Progenitor cell of endocrine pancreas (in vitro differentiated cells): ENCODE results near the gene DPYSL5. TPM values are rescaled to one million over a fixed set of nuclear protein-coding genes. Genes with fewer than 3 reads are reported as not detected.

Source experiments
- DNase-seq: peaks from one replicate; pipeline ENCODE4 v3.0.0; 2021; ENCODE audit warnings: low spot score; ENCODE audit not compliant: unreplicated experiment
- H3K27ac Mint-ChIP-seq: 2 replicates; pipeline ENCODE4 v1.8.0; 2021; ENCODE audit warnings: mild to moderate bottlenecking, moderate library complexity, mixed read lengths
- H3K27me3 Mint-ChIP-seq: 2 replicates; pipeline ENCODE4 v1.8.0; 2021; ENCODE audit warnings: mixed read lengths
- H3K36me3 Mint-ChIP-seq: 2 replicates; pipeline ENCODE4 v1.8.0; 2022; ENCODE audit warnings: mixed read lengths; ENCODE audit not compliant: insufficient read depth
- H3K4me1 Mint-ChIP-seq: 2 replicates; pipeline ENCODE4 v1.8.0; 2021; ENCODE audit warnings: low read depth, mixed read lengths
- H3K4me3 Mint-ChIP-seq: 2 replicates; pipeline ENCODE4 v1.8.0; 2021; ENCODE audit warnings: low read depth, mild to moderate bottlenecking, moderate library complexity, mixed read lengths
- H3K9me3 Mint-ChIP-seq: 2 replicates; pipeline ENCODE4 v1.8.0; 2021; ENCODE audit warnings: low read depth, mixed read lengths
- CTCF ChIP-seq: fragments of 200-600 bp; sonication (generic); IDR thresholded peaks from one replicate; pipeline ENCODE4 v1.5.0; 2021; ENCODE audit warnings: antibody characterized with exemption, mild to moderate bottlenecking; ENCODE audit not compliant: unreplicated experiment
- long read RNA-seq: library from polyadenylated mRNA; unstranded; transcript quantifications from one replicate; pipeline ENCODE4 v2.0.0, GENCODE V29; 2020
- total RNA-seq: library from RNA; stranded (reverse); gene quantifications from 2 replicates; pipeline ENCODE4 v1.2.1, GENCODE V29; 2021

DPYSL5 gene
- 70.3 and 75.0 TPM in 2 replicates for total RNA-seq
- long read RNA-seq, full-length matches to known transcripts, result 5 of 21 reads
- long read RNA-seq, partial matches to known transcripts, result 1 of 21 reads
- long read RNA-seq, other reads (novel, unspliced or antisense), result 15 of 21 reads

- Mint-ChIP-seq H3K9me3 (no peaks in the 10 kb centered on the region), H3K27me3 (peaks cover 55% of the 10 kb centered on the region), H3K27ac (peak within 1 kb of the TSS; percentile 24), H3K36me3 (no peaks in the 10 kb centered on the region), H3K4me1 (peaks cover 13% of the 10 kb centered on the region), H3K4me3 (peak within 1 kb of the TSS; percentile 81)
- no peak for TF ChIP-seq CTCF
- peak; percentile 79 for DNase-seq
Observed at GRCh38 chr2:26847655-26848335, at the start of gene DPYSL5. Gene DPYSL5, plus strand, starts transcription at chr2:26848132. Its CDS starts 50,368 bp downstream, at chr2:26898500.

GRCh38 chr2:26801328-26801727 is 46.6 kb upstream of the DPYSL5 start:
- no peak overlapping the region for H3K27ac Mint-ChIP-seq
- H3K27me3 Mint-ChIP-seq, result no peaks in the 10 kb centered on the region
- no peak overlapping the region for H3K4me3 Mint-ChIP-seq
- peaks cover 4% of the 10 kb centered on the region for H3K36me3 Mint-ChIP-seq
- H3K4me1 Mint-ChIP-seq, result no peaks in the 10 kb centered on the region
- DNase-seq, result no peak
- H3K9me3 Mint-ChIP-seq, result no peaks in the 10 kb centered on the region
- no peak for TF ChIP-seq CTCF

GRCh38 chr2:26801796-26802195 is 46.1 kb upstream of the DPYSL5 start:
- Mint-ChIP-seq H3K4me3 (no peak overlapping the region), H3K27me3 (no peaks in the 10 kb centered on the region), H3K27ac (no peak overlapping the region), H3K9me3 (no peaks in the 10 kb centered on the region), H3K36me3 (peaks cover 4% of the 10 kb centered on the region), H3K4me1 (no peaks in the 10 kb centered on the region)
- DNase-seq, result no peak
- TF ChIP-seq CTCF, result no peak

- no peaks in the 10 kb centered on the region for H3K9me3 Mint-ChIP-seq
- no peaks in the 10 kb centered on the region for H3K4me1 Mint-ChIP-seq
- peaks cover 4% of the 10 kb centered on the region for H3K27me3 Mint-ChIP-seq
- no peak for TF ChIP-seq CTCF
- H3K27ac Mint-ChIP-seq, result no peak overlapping the region
- DNase-seq, result no peak
- no peaks in the 10 kb centered on the region for H3K36me3 Mint-ChIP-seq
- no peak overlapping the region for H3K4me3 Mint-ChIP-seq
Observed at GRCh38 chr2:26805241-26805676, 42.7 kb upstream of the DPYSL5 start.

GRCh38 chr2:26807788-26808460 is 40.0 kb upstream of the DPYSL5 start:
- no peak for DNase-seq
- Mint-ChIP-seq H3K36me3 (no peaks in the 10 kb centered on the region), H3K4me1 (no peaks in the 10 kb centered on the region), H3K4me3 (no peak overlapping the region), H3K27ac (no peak overlapping the region), H3K9me3 (no peaks in the 10 kb centered on the region), H3K27me3 (peaks cover 6% of the 10 kb centered on the region)
- no peak for TF ChIP-seq CTCF
